HG03139 (cell line): ENCODE measurements around the gene PPP1R14D.

Experiments used
- ATAC-seq: cut with Tn5 transposase; IDR thresholded peaks from one replicate; pipeline ENCODE4 v1.9.1; 2021; ENCODE audit not compliant: unreplicated experiment

The PPP1R14D gene

DNA sequence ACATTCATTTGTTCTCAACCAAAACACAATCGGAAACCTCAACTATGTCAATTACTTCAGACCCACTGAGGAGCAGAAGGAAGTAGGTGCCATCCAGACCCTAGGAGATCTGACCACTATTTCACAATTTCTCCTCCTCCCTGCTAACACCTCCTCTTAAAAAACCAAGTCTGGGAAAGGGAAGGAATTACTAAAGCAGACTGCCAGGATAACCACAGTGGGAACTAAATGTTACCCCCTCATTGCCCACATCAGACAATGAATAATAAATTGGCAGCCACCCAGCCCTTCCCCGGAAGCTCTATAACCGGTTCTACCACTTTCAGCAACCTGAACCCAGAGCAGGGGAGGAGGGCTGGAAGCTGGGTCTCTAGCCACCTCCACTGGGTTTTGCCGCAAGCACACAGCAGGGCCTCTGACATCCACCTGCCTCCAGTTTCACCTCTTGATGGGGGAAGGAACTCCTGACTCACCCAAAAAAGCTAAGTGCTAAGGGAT is 41.1 kb downstream of the PPP1R14D start:
- ATAC-seq = no peak

DNA sequence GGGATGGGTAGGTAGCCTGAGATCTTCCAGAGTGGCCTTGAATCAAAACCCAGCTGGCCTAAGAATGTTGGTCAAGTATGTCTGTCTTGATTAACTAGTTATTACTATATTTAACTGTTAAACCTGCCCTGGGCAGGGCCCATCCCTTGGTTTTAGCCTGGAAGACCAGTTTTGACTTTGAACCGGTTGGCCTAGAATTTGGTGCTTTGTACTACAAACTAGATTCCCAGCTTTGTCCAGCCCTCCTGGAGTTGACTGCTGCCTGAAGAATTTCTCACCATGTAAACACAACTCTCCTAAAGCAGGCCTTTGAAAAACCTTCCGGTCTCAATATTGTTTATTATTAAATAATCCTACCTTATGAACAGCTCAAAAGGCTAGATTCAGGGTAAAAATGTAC is 42.7 kb downstream of the PPP1R14D start:
- no peak for ATAC-seq

DNA sequence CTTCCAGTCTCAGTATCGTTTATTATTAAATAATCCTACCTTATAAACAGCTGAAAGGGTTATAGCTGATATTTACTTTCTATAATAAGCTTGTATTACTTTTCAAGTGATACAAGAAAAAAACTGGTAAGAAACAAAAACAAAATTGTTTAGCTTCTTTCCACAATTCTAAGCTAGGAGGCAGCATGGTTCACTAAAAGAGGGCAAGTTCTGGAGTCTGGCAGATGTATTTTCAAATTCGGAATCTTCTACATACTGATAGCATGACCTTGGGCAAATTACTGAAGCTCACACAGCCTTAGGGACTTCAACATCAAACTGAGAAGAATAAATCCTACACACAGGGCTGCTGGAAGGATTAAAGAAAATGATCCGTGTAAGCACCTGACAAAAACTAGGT is 43.3 kb downstream of the PPP1R14D start:
- ATAC-seq = no peak

DNA sequence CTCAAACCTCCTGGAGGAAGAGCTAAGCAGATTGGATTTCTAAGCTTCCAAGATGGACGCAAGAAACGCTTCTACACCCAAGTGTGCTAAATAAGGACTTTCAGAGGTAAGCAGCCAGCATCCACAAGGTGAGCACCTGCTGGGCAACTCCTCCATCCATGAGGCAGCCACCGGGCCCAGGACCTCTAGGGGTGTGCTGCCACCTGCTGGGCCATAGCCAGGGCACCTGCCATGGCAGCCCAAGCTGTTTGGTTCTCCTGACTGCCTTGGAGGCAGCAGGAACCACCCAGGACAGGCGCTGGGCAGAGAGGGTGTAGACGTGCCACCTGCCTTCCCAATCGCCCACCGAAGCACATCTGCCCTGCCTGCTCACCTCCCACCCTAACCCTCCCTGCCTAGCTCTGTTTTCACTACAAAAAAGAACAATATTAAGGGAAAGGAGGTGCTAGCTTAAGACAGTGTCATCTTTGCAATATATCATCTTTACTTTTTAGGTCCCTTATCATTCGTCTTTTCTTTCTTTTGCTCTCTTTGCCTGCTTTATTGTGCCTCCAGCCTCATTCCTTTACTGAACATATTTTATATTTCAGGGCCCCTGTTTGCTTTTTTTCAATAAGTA is 45.8 kb downstream of the PPP1R14D start:
- no peak for ATAC-seq

DNA sequence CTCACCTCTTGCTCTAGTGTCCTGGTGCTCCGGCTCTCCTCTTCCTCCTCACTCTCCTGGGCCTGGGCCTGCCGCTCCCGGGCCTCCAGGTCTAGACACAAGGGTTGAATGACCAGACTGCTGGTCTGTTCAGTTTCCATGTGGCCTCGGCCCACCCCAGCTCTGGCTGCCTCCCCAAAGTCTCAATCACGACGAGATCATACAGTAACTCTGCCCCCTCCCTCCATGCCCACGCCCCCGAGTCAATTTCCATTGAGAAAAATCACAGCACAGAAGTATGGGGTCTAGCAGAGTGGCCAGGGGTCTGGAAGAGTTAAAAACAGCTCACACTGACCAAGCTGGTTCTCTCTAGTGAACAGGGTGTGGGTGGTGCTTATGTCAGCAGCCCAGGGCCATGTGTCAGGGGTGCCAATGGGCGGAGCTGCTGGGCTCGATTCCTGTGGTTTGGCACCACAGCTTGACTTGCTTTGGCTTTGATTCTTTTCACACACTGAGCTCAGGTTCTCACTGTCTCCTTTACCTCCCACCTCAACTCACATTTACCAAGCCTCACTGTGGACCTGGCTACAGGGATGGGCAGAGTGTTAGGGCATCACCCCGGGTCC is 51.9 kb downstream of the PPP1R14D start:
- ATAC-seq = no peak

DNA sequence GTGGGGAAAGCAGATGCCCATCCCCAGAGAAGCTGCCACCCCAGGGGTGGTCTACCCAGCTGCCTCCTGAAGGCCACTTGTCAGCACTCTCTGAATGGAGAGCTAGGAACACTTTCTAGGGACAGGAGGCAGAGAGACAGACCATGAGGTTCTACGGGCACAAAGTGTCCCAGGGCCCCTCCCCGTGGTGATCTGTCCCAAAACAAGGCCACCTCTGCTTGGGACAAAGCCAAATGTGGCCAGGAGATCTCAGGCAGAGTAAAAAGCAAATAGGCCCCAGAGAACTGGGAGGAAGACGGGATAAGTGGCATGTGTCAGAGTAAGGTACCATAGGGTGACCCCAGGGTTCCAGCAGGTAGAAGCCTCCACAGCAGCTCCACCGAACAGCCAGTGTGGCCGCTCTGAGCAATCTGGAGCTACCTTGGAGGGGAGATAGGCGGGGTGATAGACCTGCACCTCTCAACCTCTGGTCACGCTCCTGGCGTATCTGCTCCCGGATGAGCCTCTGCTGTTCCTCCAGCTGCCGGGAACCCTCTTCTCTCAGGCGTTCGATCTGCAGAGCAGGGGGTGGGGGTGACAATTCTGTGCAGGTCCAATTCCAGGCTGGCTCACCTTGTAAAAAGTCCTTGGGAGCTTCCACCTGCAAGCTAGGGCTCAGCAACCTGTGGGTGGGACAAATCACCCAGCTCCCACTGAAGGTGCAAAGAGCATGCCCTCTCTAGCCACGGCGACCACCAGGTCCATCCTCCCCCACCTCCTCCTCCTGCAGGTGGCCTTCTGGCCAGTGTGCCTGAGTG is 52.6 kb downstream of the PPP1R14D start:
- no peak for ATAC-seq

DNA sequence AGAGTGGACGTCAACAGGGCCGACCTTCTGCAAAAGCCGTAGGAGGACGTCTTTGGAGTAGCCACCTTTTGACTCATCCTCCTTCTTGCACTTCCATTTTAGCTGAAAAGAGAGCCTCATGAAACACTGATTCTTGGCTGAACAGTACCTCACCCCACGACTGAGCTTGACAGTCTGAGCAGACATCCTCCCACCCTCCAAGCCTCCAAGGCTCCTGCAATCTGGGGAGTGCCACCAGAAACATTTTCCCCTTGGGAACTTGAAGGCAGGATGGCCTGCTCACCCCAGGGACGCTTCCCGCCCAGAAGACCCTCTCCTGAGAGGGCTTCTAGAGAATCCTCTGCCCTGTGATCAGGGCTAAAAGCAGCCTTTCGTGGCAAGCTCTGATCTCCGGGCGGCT is 53.5 kb downstream of the PPP1R14D start:
- no peak for ATAC-seq

DNA sequence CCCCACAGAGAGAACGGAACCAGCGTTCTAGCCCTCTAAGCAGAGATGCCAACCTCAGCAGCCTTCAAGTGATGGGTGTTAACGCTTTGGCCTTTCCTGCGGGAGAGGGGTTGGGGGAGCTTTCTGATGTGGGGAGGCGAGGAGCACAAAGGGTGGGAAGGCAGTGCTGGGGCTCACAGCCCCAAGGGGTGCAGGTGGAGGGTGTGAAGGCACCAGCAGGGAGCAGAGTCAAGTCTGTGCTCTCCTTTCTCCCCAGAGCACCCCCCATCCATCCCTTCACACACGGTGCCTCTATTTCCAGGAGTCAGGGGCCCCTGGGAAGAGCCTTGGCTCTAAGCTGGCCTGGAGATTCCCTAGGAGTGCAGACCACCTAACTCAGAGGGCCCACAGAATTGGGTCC is 54.6 kb downstream of the PPP1R14D start:
- ATAC-seq = no peak

DNA sequence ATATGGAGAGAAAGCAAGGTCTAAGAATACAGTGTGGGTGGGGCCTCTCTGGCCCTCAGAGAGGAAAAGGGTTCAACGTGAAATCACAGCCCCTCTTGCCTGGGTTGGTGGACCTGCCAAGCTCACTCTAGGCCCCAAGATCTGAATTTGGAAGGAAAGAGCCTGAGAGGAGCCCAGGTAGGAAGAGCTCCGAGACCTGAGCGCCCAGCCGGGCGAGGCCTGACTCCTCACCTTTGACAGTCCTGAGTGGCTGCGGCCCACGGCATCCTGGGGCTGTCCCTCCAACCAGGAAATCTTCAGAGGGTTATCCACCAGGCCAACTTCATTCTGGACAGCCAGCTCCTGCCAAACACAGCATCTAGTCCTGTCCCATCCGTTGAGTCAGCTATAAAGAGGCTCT is 55.0 kb downstream of the PPP1R14D start:
- ATAC-seq = no peak

DNA sequence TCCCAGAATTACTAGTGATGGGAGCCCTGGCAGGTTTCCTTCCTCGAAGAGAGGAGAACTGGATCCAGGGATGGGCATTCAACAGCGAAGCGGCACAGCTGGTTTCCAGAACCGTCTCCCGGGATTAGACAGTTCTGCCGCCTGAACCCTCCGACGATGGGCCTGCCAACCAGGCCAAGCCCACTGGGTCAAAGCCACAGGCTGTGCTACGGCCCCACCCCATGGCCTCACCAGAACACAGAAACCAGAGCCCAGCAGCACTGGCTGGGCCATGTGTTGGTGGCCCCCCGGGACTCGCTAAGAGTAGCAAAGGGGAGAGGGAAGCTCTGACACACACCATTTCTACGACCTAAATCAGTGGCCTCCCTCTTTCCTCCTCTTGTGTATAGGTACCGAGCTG is 56.5 kb downstream of the PPP1R14D start:
- ATAC-seq = no peak

DNA sequence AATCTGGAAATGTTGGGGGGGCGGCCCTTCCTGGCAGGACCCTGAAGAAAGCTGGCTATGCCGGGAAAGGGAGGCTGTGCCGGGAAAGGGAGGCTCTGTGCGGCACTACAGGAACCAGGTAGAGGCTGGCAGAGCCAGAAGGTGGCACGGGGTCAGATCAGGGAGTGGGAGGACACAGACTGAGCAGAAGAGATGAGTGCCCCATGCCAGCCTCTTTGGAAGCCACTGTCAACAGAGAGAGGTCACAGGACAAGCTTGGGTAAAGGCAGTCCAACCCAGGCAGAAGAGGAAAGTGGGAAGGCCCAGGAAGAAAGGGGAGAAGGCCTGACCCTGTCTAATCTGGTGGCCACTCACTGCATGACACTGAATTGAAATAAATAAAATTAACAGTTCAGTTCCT is 57.3 kb downstream of the PPP1R14D start:
- no peak for ATAC-seq

DNA sequence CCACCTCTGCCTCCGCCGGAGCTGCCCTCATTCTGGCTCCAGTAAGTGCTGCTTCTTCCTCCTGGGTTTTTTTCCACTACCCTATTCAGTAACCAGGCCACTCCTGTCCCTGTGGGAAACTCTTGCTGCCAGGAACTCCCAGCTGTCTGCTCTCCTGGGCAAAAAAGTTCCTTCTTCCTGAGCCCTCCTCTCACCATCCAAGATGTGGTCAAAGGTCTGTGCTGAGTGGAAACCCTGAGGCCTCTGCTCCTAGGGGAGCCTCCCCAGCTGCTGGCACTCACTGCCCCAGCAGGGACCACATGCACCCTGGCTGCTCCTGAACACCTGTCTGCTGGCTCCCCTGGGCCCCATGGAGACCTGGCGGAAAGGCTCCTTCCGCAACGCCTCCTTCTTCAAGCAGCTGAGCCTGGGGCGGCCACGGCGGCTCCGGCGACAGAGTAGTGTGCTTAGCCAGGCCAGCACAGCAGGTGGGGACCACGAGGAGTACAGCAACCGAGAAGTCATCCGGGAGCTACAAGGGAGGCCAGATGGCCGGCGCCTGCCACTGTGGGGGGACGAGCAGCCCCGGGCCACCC is 58.3 kb downstream of the PPP1R14D start:
- ATAC-seq = no peak

DNA sequence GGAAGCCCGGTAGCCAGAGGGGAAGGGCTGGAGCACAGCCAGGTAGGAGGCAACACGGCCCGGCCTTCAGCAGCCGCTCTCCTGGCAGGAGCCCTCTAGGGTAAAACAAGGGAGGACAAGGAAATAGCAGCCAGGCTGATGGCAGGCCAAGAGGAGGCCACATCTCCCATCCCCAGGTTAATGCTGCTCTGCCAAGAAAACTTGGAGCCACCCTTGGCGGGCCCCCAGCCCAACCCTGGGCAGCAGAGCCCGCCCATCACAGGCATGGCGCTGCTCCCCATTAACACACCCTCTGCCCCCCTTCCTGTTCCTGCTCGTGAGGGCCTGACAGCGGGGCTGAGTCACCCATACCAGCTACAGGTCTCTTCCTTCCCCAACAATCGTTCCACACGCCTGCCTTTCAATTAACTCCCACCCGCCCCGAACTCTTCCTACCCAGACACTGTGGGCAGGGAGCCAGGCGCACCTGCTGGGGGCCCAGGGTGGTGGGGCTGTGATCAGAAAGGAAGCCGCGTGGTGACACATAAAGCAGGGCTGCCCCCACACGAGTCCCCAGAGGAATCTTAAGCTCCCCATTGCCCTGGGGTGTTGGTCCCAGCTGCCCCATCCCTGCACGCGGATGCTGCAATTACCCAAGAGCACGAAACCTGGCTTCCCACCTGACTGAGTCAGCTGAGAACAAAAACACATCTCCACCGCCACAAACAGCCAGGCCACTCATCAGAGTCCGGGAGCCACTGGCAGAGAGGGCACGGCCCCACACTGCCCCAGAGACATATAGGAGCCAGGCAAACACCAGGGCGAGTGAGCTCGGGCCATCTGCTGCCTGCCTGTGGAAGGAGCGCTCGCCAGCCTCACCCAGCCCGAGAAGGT is 59.0 kb downstream of the PPP1R14D start, which contains the start of gene C15orf62:
TSS of gene C15orf62 (plus strand) at position 707 of the 873 bp plus-strand sequence. CDS start 516 bp downstream, outside the sequence.
- peak; percentile 42 for ATAC-seq

DNA sequence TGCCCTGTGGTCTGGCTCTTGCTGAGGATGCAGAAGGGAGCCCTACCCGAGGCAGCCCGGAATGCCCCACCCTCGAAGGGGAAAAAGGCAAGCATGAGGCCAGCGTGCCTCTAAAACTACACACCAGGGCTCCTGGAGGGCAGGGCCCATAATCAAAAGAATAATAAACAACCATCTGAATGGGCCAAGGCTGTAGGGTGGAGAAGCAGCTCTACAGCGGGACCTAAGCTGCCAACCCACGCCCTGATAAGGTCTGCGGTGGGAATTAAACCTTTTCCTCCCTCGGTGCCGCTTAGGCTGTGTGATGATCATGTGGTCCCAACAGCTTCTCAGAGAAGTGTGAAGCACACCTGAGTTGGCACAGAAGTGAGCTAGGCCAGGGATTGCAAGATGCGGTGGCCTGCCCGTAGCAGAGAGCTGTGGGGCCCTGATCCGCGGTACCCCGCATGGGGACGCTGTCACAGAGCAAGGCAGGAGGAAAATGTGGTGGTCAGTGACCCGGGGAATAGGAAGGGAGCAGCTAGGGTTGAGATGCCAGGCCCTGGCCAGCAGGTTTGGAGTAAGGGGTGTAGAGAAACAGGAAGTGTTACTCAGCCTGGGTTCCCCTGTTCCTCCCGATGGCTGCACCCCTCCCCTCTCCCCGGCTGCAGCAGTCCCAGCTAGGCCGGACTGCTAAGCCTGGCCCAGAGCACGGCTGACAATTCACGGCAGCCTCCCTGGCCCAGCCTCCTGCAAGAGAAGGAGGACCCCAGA is 59.8 kb downstream of the PPP1R14D start:
- peak; percentile 1 for ATAC-seq

DNA sequence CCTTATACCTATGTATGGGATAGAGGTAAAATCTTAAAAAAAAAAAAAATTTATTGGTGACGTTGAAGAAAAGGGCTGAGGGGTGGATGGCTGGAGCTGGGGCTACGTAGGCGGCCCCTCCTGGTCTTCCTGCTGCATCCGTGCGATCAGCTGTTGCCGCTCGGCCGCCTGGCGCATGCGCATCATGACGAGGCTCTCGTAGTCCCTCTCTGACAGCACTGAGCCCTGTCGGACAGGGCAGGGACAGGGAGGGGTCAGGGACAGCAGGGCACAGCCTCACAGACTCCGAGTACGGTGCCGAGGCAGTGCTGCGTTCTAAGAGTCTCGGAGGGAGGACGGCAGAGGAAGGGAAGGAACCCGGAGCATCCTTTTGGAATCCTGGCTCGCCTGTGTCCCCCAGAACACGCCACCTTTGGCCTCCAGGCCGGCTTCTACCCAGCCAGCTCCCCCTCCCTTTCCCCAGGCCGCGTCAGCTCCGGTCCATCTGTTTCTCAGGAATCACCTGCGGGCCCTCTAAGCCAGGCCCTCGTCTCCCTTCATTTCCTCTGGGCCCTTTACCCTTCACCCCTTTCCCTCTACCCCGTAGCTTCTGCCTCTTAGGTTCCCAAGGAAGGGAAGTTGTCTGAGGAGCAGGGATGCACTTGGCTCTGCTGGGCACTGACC is 60.5 kb downstream of the PPP1R14D start:
- no peak for ATAC-seq

DNA sequence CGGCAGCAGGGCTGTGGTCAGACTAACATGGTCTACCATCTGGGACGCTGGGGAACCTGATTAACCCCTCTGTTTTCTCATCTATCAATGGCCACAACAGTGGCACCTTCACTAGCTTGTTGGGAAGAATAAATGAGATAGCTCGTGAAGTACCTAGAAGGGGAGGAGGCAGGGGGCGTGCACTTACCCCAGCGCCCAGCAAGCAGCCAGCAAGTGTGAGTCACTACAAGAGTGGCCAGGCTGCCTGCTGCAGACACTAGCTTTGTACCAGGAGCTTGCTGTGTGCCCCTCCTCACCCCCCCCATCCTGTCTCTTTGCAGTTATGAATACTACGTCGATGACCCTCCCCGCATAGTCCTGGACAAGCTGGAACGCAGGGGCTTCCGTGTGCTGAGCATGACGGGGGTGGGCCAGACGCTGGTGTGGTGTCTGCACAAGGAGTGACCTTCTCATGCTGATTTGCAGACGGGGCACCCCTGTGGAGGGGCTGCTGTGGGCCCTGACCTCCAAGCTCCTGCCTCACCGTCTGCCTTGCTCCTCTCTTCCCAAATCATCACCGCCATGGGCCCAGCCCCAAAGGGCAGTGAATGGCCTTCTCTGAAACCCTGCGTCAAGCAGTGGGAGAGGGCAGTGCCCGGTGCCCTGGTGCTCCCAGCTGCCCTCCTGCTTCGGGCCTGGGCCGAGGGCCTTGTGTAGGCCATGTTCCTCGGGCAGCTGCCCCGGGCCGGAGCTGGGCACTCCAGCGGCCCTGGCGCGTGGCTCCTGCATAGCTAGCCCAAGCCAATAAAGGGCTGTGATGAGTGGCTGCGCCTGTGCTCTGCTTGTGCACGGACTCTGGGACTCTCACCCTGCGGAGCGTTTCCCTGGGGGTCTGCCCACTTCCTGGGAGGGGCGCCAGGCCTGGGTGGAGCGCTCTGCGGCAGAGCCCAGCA is 61.3 kb downstream of the PPP1R14D start:
- ATAC-seq = no peak

DNA sequence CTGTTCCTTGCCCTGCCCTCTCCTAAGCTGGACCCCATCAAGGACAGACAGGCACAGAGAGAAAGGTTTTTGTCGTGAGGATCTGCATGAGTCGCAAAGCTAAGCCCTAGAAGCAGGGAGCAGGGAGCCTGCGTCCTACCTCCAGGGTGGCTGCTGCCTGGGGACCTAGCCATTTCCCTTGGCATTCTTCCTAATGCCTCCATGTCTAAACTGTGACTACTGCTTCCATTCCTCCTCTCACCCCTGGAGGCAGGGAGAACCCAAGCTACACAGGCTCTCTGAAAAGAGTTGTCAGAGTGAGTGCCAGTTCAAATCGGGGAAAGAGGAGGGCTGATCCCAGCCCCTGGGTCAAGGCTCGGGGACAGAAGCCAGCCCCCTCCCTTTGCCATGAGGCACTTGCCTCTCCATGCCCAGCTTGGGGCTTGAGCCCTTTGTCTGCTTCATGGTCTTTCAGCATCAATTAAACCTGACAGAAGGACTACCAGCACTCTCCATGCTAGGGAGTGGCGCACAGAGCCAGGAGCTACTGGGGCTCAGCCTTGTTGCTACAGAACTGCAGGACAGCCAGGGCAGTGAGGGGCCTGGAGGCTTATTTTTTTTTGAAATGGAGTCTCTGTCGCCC is 62.2 kb downstream of the PPP1R14D start:
- ATAC-seq = no peak
